PC-3 (cell line): ENCODE results near the gene OR3A2.
"Not testable (repeated sequence)": the region's sequence is repeated elsewhere in the genome, so short reads cannot be mapped to it uniquely, and the experiment has no call there.

ENCODE experiments used
- EZH2 ChIP-seq: fragments of 300-600 bp; sonication (generic); IDR thresholded peaks from one replicate; pipeline ENCODE4 v1.6.1; 2017; ENCODE audit warnings: antibody characterized with exemption, mild to moderate bottlenecking, low read length; ENCODE audit not compliant: unreplicated experiment
- EZH2phosphoT487 ChIP-seq: fragments of 300-600 bp; sonication (generic); IDR thresholded peaks from 2 replicates; pipeline ENCODE4 v1.6.1; 2018; ENCODE audit warnings: mild to moderate bottlenecking, antibody characterized with exemption, low read length, borderline replicate concordance
- TF ChIP-seq, protein P1 (sequence below): fragments of 300-600 bp; sonication (generic); conservative IDR thresholded peaks from 2 replicates; pipeline ENCODE4 v1.5.1; 2017; ENCODE audit warnings: antibody characterized with exemption, low read depth, mild to moderate bottlenecking, low read length

DNA sequence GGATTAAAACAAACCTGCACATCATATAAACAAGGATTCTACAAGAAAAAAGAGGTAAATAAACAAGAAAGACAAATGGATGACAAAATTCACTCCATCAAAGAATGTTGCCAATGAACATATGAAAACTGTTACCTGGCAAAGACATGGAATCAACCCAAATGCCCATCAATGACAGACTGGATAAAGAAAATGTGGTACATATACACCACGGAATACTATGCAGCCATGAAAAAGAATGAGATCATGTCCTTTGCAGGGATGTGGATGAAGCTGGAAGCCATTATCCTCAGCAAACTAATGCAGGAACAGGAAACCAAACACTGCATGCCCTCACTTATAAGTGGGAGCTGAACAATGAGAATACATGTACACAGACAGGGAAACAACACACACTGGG lies 92.6 kb downstream of the OR3A2 start:
- TF ChIP-seq, protein P1, sequence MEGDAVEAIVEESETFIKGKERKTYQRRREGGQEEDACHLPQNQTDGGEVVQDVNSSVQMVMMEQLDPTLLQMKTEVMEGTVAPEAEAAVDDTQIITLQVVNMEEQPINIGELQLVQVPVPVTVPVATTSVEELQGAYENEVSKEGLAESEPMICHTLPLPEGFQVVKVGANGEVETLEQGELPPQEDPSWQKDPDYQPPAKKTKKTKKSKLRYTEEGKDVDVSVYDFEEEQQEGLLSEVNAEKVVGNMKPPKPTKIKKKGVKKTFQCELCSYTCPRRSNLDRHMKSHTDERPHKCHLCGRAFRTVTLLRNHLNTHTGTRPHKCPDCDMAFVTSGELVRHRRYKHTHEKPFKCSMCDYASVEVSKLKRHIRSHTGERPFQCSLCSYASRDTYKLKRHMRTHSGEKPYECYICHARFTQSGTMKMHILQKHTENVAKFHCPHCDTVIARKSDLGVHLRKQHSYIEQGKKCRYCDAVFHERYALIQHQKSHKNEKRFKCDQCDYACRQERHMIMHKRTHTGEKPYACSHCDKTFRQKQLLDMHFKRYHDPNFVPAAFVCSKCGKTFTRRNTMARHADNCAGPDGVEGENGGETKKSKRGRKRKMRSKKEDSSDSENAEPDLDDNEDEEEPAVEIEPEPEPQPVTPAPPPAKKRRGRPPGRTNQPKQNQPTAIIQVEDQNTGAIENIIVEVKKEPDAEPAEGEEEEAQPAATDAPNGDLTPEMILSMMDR = not testable (repeated sequence)
- not testable (repeated sequence) for TF ChIP-seq EZH2, EZH2phosphoT487
